H1 (cell line): ENCODE measurements around the gene GBX1. TPM values are rescaled to one million over a fixed set of nuclear protein-coding genes. Genes with fewer than 3 reads are reported as not detected.

Source experiments
- CEBPB ChIP-seq: IDR thresholded peaks from 2 replicates; pipeline ENCODE4 v1.6.1; 2012; ENCODE audit warnings: low read depth, low read length
- EGR1 ChIP-seq: IDR thresholded peaks from 2 replicates; pipeline ENCODE4 v1.6.1; 2011; ENCODE audit warnings: low read depth, low read length, borderline replicate concordance
- GABPA ChIP-seq: IDR thresholded peaks from 2 replicates; pipeline ENCODE4 v1.6.1; 2011; ENCODE audit warnings: mild to moderate bottlenecking, low read length, moderate library complexity, borderline replicate concordance; ENCODE audit not compliant: insufficient read depth
- GTF2F1 ChIP-seq: IDR thresholded peaks from 2 replicates; pipeline ENCODE4 v1.6.1; 2012; ENCODE audit warnings: low read depth, low read length, improper control_type of control experiment, borderline replicate concordance
- KDM1A ChIP-seq: fragments of 200-600, 300-600 bp; sonication (generic); IDR thresholded peaks from 2 replicates; pipeline ENCODE4 v1.7.1; 2016; ENCODE audit warnings: mild to moderate bottlenecking, low read length, borderline replicate concordance
- NANOG ChIP-seq: IDR thresholded peaks from 2 replicates; pipeline ENCODE4 v1.6.1; 2011; ENCODE audit warnings: low read length, low read depth, mild to moderate bottlenecking, inconsistent platforms; ENCODE audit not compliant: insufficient read depth, poor library complexity, severe bottlenecking
- RAD21 ChIP-seq, 2 experiments: IDR thresholded peaks in 1 of 2; conservative IDR thresholded peaks in 1 of 2; 2 replicates each; pipeline ENCODE4 v1.6.1; 2011; ENCODE audit warnings: low read depth in 2 of 2, low read length in 2 of 2, improper control_type of control experiment in 1 of 2, inconsistent platforms in 1 of 2, mild to moderate bottlenecking in 1 of 2, moderate library complexity in 1 of 2
- polyA plus RNA-seq, 7 experiments: library from polyadenylated mRNA; depleted of rRNA in 3 of 7; stranded (reverse) in 5 of 7; unstranded in 2 of 7; fragments of >200 nt in 5 of 7; fragments of 200-250 nt in 2 of 7; gene quantifications; 1 replicate in 5 of 7; 2 replicates in 1 of 7; 4 replicates in 1 of 7; pipeline versions ENCODE4 v1.2.1 to v1.2.3, GENCODE V29; 2011 to 2013; ENCODE audit warnings: missing spikeins in 2 of 7, mixed read lengths in 2 of 7
- total RNA-seq: library from RNA; stranded (reverse); fragmentation: NEBNext Ultra II Directional; extraction: Animal tissue kit (Norgen Biotek cat#: 25700); gene quantifications from 2 replicates; pipeline ENCODE4 v1.2.1, GENCODE V29; 2021

The GBX1 gene
- total and polyA plus RNA-seq, 2 of the 8 experiments (the other 6 are each of a cell fraction or from before 2014, with no cell fraction given), result not detected

GRCh38 chr7:151138153-151138851 lies 29.2 kb downstream of the GBX1 start (continued):
- no peak for TF ChIP-seq GTF2F1
- 0 out of 2 replicates have a peak, but pooled peaks have one; percentile 7 for TF ChIP-seq GABPA
- TF ChIP-seq EGR1, result no peak
- TF ChIP-seq KDM1A, result no peak
- 0 out of 4 replicates have a peak, but pooled peaks of 1 of the 2 experiments have one; percentile 9 for TF ChIP-seq RAD21 (IDR thresholded peaks at IDR 0.05 in 1 of 2, conservative IDR thresholded peaks at IDR 0.05 in 1 of 2; ENCODE audit: low read depth in 2 of 2, low read length in 2 of 2)
- TF ChIP-seq NANOG, result peak; percentile 95
- no peak for TF ChIP-seq CEBPB
